Stimulated activated effector memory CD8-positive, alpha-beta T cell treated with anti-CD3 and anti-CD28 coated beads, Interleukin-12 subunit alpha, Interleukin-12 subunit beta, amount 100 ng/mL, for 72 hours (primary cell): Measurements from ENCODE around the gene LY6G6D.

Experiments
- ATAC-seq: fragments of 150-1000 bp; cut with Tn5 transposase; 2 replicates; pipeline ENCODE4 v1.10.0; 2021
- DNase-seq, 2 donors: peaks; one replicate each; pipeline ENCODE4 v3.0.0; 2021 to 2022; ENCODE audit warnings: low spot score in 2 of 2
- H3K27ac Mint-ChIP-seq: one replicate; pipeline ENCODE4 v1.8.0; 2022; ENCODE audit warnings: mild to moderate bottlenecking, mixed read lengths
- H3K36me3 Mint-ChIP-seq: one replicate; pipeline ENCODE4 v1.8.0; 2022; ENCODE audit warnings: mild to moderate bottlenecking, mixed read lengths
- H3K4me1 Mint-ChIP-seq: one replicate; pipeline ENCODE4 v1.8.0; 2022; ENCODE audit warnings: mixed read lengths
- H3K4me3 Mint-ChIP-seq: one replicate; pipeline ENCODE4 v1.8.0; 2022; ENCODE audit warnings: mild to moderate bottlenecking, mixed read lengths
- H3K9me3 Mint-ChIP-seq: one replicate; pipeline ENCODE4 v1.8.0; 2022; ENCODE audit warnings: mixed read lengths

Gene LY6G6D

GRCh38 chr6:31722173-31722572 lies 7.0 kb downstream of the LY6G6D start:
- Mint-ChIP-seq H3K4me3 (no peak overlapping the region), H3K36me3 (peaks cover 8% of the 10 kb centered on the region), H3K27ac (no peak overlapping the region), H3K9me3 (no peaks in the 10 kb centered on the region), H3K4me1 (peaks cover 23% of the 10 kb centered on the region)
- ATAC-seq (no peak), DNase-seq (no peak)

- H3K4me1 Mint-ChIP-seq: peaks cover 33% of the 10 kb centered on the region
- ATAC-seq: no peak
- H3K9me3 Mint-ChIP-seq: no peaks in the 10 kb centered on the region
- H3K27ac Mint-ChIP-seq: peak within 1 kb of the TSS; percentile 42
- DNase-seq: no peak
- H3K36me3 Mint-ChIP-seq: peaks cover 9% of the 10 kb centered on the region
- H3K4me3 Mint-ChIP-seq: no peak within 1 kb of the TSS
Measured at GRCh38 chr6:31723245-31723979, 8.3 kb downstream of the LY6G6D start, which contains the start of gene MPIG6B. Gene MPIG6B (plus strand): TSS chr6:31723373. CDS start chr6:31723384, 11 bp downstream.

GRCh38 chr6:31723980-31724691 lies 9.0 kb downstream of the LY6G6D start:
- H3K9me3 Mint-ChIP-seq: no peaks in the 10 kb centered on the region
- H3K27ac Mint-ChIP-seq: peak overlapping the region; percentile 42
- peaks cover 40% of the 10 kb centered on the region for H3K4me1 Mint-ChIP-seq
- peaks cover 17% of the 10 kb centered on the region for H3K36me3 Mint-ChIP-seq
- ATAC-seq (no peak), DNase-seq (no peak)
- H3K4me3 Mint-ChIP-seq: no peak overlapping the region

- Mint-ChIP-seq H3K4me1 (peaks cover 56% of the 10 kb centered on the region), H3K27ac (peak overlapping the region; percentile 91), H3K36me3 (peaks cover 33% of the 10 kb centered on the region), H3K4me3 (no peak overlapping the region), H3K9me3 (no peaks in the 10 kb centered on the region)
- DNase-seq (no peak), ATAC-seq (no peak)
Measured at GRCh38 chr6:31725502-31726350, 10.6 kb downstream of the LY6G6D start.

GRCh38 chr6:31727034-31727716 lies 12.0 kb downstream of the LY6G6D start:
- H3K9me3 Mint-ChIP-seq: no peaks in the 10 kb centered on the region
- H3K27ac Mint-ChIP-seq: peak overlapping the region; percentile 91
- H3K4me3 Mint-ChIP-seq: peak overlapping the region; percentile 87
- peak; percentile 19 for ATAC-seq
- peaks cover 60% of the 10 kb centered on the region for H3K4me1 Mint-ChIP-seq
- DNase-seq: no peak
- peaks cover 47% of the 10 kb centered on the region for H3K36me3 Mint-ChIP-seq

- Mint-ChIP-seq H3K27ac (peak overlapping the region; percentile 91), H3K9me3 (no peaks in the 10 kb centered on the region), H3K36me3 (peaks cover 55% of the 10 kb centered on the region), H3K4me1 (peaks cover 61% of the 10 kb centered on the region), H3K4me3 (peak overlapping the region; percentile 87)
- ATAC-seq (no peak), DNase-seq (no peak)
Measured at GRCh38 chr6:31727717-31728671, 12.8 kb downstream of the LY6G6D start.

GRCh38 chr6:31728767-31729514 lies 13.8 kb downstream of the LY6G6D start, which contains the start of gene DDAH2:
Gene DDAH2 (minus strand): TSS chr6:31729299. CDS start chr6:31729161, 138 bp downstream.
- H3K27ac Mint-ChIP-seq: peak within 1 kb of the TSS; percentile 91
- H3K36me3 Mint-ChIP-seq: peaks cover 57% of the 10 kb centered on the region
- peaks cover 67% of the 10 kb centered on the region for H3K4me1 Mint-ChIP-seq
- DNase-seq: no peak
- ATAC-seq: peak; percentile 43
- H3K9me3 Mint-ChIP-seq: no peaks in the 10 kb centered on the region
- H3K4me3 Mint-ChIP-seq: peak within 1 kb of the TSS; percentile 87

GRCh38 chr6:31729515-31729978 lies 14.4 kb downstream of the LY6G6D start:
- Mint-ChIP-seq H3K4me1 (peaks cover 71% of the 10 kb centered on the region), H3K36me3 (peaks cover 63% of the 10 kb centered on the region), H3K4me3 (peak overlapping the region; percentile 87), H3K27ac (peak overlapping the region; percentile 91), H3K9me3 (no peaks in the 10 kb centered on the region)
- ATAC-seq (peak; percentile 81), DNase-seq (peak; percentile 67 to 91)

- ATAC-seq (peak; percentile 68), DNase-seq (peak; percentile 64 to 89)
- Mint-ChIP-seq H3K9me3 (no peaks in the 10 kb centered on the region), H3K4me1 (peaks cover 74% of the 10 kb centered on the region), H3K36me3 (peaks cover 69% of the 10 kb centered on the region), H3K4me3 (peak overlapping the region; percentile 87), H3K27ac (peak overlapping the region; percentile 91)
Measured at GRCh38 chr6:31729979-31730630, 15.0 kb downstream of the LY6G6D start.

GRCh38 chr6:31730631-31731086 lies 15.5 kb downstream of the LY6G6D start:
- H3K9me3 Mint-ChIP-seq: no peaks in the 10 kb centered on the region
- DNase-seq (no peak), ATAC-seq (no peak)
- H3K4me1 Mint-ChIP-seq: peaks cover 71% of the 10 kb centered on the region
- peak overlapping the region; percentile 91 for H3K27ac Mint-ChIP-seq
- peak overlapping the region; percentile 87 for H3K4me3 Mint-ChIP-seq
- H3K36me3 Mint-ChIP-seq: peaks cover 74% of the 10 kb centered on the region

GRCh38 chr6:31732029-31732428 lies 16.9 kb downstream of the LY6G6D start:
- Mint-ChIP-seq H3K4me1 (peaks cover 64% of the 10 kb centered on the region), H3K36me3 (peaks cover 82% of the 10 kb centered on the region), H3K4me3 (no peak overlapping the region), H3K27ac (no peak overlapping the region), H3K9me3 (no peaks in the 10 kb centered on the region)
- DNase-seq: no peak
- no peak for ATAC-seq

GRCh38 chr6:31733734-31734133 lies 18.6 kb downstream of the LY6G6D start:
- H3K4me3 Mint-ChIP-seq: peak overlapping the region; percentile 84
- H3K36me3 Mint-ChIP-seq: peaks cover 77% of the 10 kb centered on the region
- H3K4me1 Mint-ChIP-seq: peaks cover 67% of the 10 kb centered on the region
- DNase-seq (no peak), ATAC-seq (no peak)
- H3K9me3 Mint-ChIP-seq: no peaks in the 10 kb centered on the region
- peak overlapping the region; percentile 92 for H3K27ac Mint-ChIP-seq
